ENCODE results near the gene ATP1A1. TPM values are rescaled to one million over a fixed set of nuclear protein-coding genes. Genes with fewer than 3 reads are reported as not detected.

ATP1A1 gene
- total and polyA plus RNA-seq, 9 of the 15 experiments (the other 6 are each of a cell fraction or from before 2014, with no cell fraction given) = 99.3 to 513 (median 234) TPM

GRCh38 chr1:116367256-116367945, 5.6 kb upstream of the ATP1A1 start:
- no peak overlapping the region for H2AFZ ChIP-seq (ENCODE audit: low read depth, low read length)
- intact Hi-C loops (cut with micrococcal nuclease) = no loop called here
- peaks cover 0 to 2% of the 10 kb centered on the region in 2 experiments; a peak in 2 of 5 replicates for H3K4me1 ChIP-seq (replicated peaks in 1 of 2; ENCODE audit: control insufficient read depth in 2 of 2, insufficient read depth in 2 of 2, low read length in 2 of 2)
- H3K4me3 ChIP-seq = no peak overlapping the region
- H3K9ac ChIP-seq (ENCODE audit: insufficient read depth in 1 of 2, low read depth in 2 of 2, low read length in 2 of 2) = no peak overlapping the region
- ATAC-seq (no peak), DNase-seq (ENCODE audit: extremely low read depth in 1 of 4, low spot score in 3 of 4) (no peak), FAIRE-seq (no peak)
- no peaks in the 10 kb centered on the region for H3K36me3 ChIP-seq (ENCODE audit: control insufficient read depth, insufficient read depth, low read length)
- WGBS (ENCODE audit: insufficient coverage, low coverage, missing lambda C conversion rate) = 26% methylated on average over 3 of the region's 3 CpGs
- TF ChIP-seq ZBTB5 (IDR thresholded peaks at IDR 0.05) (no peak), SPI1 (IDR thresholded peaks at IDR 0.05; ENCODE audit: borderline replicate concordance, low read depth, low read length) (peak; percentile 52; the same call in 1 of the 2 replicates), MEF2A (IDR thresholded peaks at IDR 0.05; ENCODE audit: control insufficient read depth, low read depth, low read length) (no peak), ELK3 (CRISPR knock-in tag; IDR thresholded peaks at IDR 0.05) (no peak), CBFA2T3 (IDR thresholded peaks at IDR 0.05) (no peak)
- H3K9me1 ChIP-seq (ENCODE audit: control insufficient read depth, insufficient read depth, low read length) = no peaks in the 10 kb centered on the region
- H3K27ac ChIP-seq (ENCODE audit: extremely low read depth, low read depth, low read length) = no peak overlapping the region
- BruUV-seq (replicated peaks) = no TSS peak
- CTCF ChIA-PET (ENCODE audit: low intra/inter-chr PET ratio) = no interaction called here
- no peaks in the 10 kb centered on the region for H3K9me3 ChIP-seq (replicated peaks; ENCODE audit: control insufficient read depth, insufficient read depth, low read depth, low read length)
- no peaks in the 10 kb centered on the region for H3K79me2 ChIP-seq (ENCODE audit: control insufficient read depth, insufficient read depth, low read length)
- POLR2A ChIA-PET = interaction anchor here (0.6 to 4.5 kb wide), 8 partner anchors 9 to 147 kb away, joined by 3 to 26 read pairs (median 4); no protein-coding TSS in a partner anchor
- no peaks in the 10 kb centered on the region for H4K20me1 ChIP-seq (replicated peaks; ENCODE audit: control insufficient read depth, insufficient read depth, low read length)
- no peak overlapping the region for H3K4me2 ChIP-seq (ENCODE audit: insufficient read depth, low read length)
- in situ Hi-C loops (cut with MboI) = no loop called here
- H3K27me3 ChIP-seq (ENCODE audit: control insufficient read depth in 2 of 2, insufficient read depth in 2 of 2, low read length in 2 of 2) = peaks cover 7 to 13% of the 10 kb centered on the region in 2 experiments; a peak in 2 of 5 replicates
